ENCODE data around the gene TMOD1.
"Not testable (repeated sequence)": the region's sequence is repeated elsewhere in the genome, so short reads cannot be mapped to it uniquely, and the experiment has no call there.

- TF ChIP-seq CTCF (conservative IDR thresholded peaks at IDR 0.05; ENCODE audit: low read length); EZH2phosphoT487 (IDR thresholded peaks at IDR 0.05; ENCODE audit: borderline replicate concordance, low read depth, low read length): not testable (repeated sequence)
Measured at GRCh38 chr9:97581590-97581989, 80.1 kb downstream of the TMOD1 start.

Measured in OCI-LY7 (cell line).